H1 (cell line): ENCODE results near the gene SMARCE1. TPM values are rescaled to one million over a fixed set of nuclear protein-coding genes. Genes with fewer than 3 reads are reported as not detected.
"Not testable (repeated sequence)": the region's sequence is repeated elsewhere in the genome, so short reads cannot be mapped to it uniquely, and the experiment has no call there.

Experiments used
- CTCF ChIA-PET: fragments of 300-600 bp; sonication (Branson Sonifier 250); formaldehyde crosslinking; loops from one replicate; lab custom pipeline; 2021; ENCODE audit not compliant: partially characterized antibody; lab: Charles Lee
- POLR2A ChIA-PET: fragments of 300-600 bp; sonication (Branson Sonifier 250); formaldehyde crosslinking; loops from one replicate; lab custom pipeline; 2021; ENCODE audit warnings: inconsistent platforms; ENCODE audit not compliant: partially characterized antibody; lab: Charles Lee
- DNase-seq, 2 experiments: peaks; one replicate each; pipeline versions ENCODE4 v3.0.0 to v3.0.0-alpha.2; 2010 to 2022; ENCODE audit warnings: low spot score in 2 of 2, low read depth in 1 of 2, mixed read lengths in 1 of 2
- FAIRE-seq: peaks from 2 replicates; lab custom pipeline; 2011; peaks lifted over from hg19 to GRCh38; lab: Jason Lieb, UNC
- H2AFZ ChIP-seq: 2 replicates; pipeline ENCODE4 v1.8.1; 2012; ENCODE audit warnings: low read length, inconsistent platforms
- H2AK5ac ChIP-seq: 2 replicates; pipeline ENCODE4 v1.6.1; 2013; ENCODE audit warnings: low read depth, low read length
- H2BK120ac ChIP-seq: replicated peaks from 2 replicates; pipeline ENCODE3; 2013; ENCODE audit warnings: low read depth, low read length, inconsistent platforms
- H2BK12ac ChIP-seq: 2 replicates; pipeline ENCODE4 v1.6.1; 2013; ENCODE audit warnings: low read depth, low read length
- H2BK15ac ChIP-seq: 2 replicates; pipeline ENCODE4 v1.6.1; 2013; ENCODE audit warnings: low read length
- H2BK20ac ChIP-seq: 2 replicates; pipeline ENCODE4 v1.6.1; 2013; ENCODE audit warnings: low read length
- H2BK5ac ChIP-seq: 2 replicates; pipeline ENCODE4 v1.6.1; 2013; ENCODE audit warnings: low read depth, low read length
- H3K14ac ChIP-seq: 2 replicates; pipeline ENCODE4 v1.6.1; 2013; ENCODE audit warnings: inconsistent platforms; ENCODE audit not compliant: insufficient read length
- H3K18ac ChIP-seq: 2 replicates; pipeline ENCODE4 v1.6.1; 2013; ENCODE audit warnings: low read length; ENCODE audit errors: extremely low read depth
- H3K23ac ChIP-seq: 2 replicates; pipeline ENCODE4 v1.6.1; 2013; ENCODE audit warnings: inconsistent platforms; ENCODE audit not compliant: insufficient read length
- H3K23me2 ChIP-seq: 2 replicates; pipeline ENCODE4 v1.6.1; 2013; ENCODE audit warnings: low read depth, low read length
- H3K27ac ChIP-seq: 2 replicates; pipeline ENCODE4 v1.6.1; 2011; ENCODE audit warnings: low read depth, low read length, inconsistent platforms
- H3K27me3 ChIP-seq, 4 experiments: replicated peaks in 1 of 4; 1 replicate in 1 of 4; 2 replicates in 3 of 4; pipeline versions ENCODE4 v1.6.1 to v1.8.1; 2011 to 2013; ENCODE audit warnings: low read length in 3 of 4, mild to moderate bottlenecking in 3 of 4, inconsistent platforms in 2 of 4, mixed read lengths in 2 of 4, moderate library complexity in 1 of 4; ENCODE audit not compliant: control insufficient read depth in 3 of 4, insufficient read depth in 3 of 4; ENCODE audit errors: extremely low read depth in 1 of 4
- H3K36me3 ChIP-seq, 4 experiments: 2 replicates each; pipeline versions ENCODE4 v1.6.1 to v1.8.1; 2011 to 2013; ENCODE audit warnings: mild to moderate bottlenecking in 4 of 4, low read length in 3 of 4, moderate library complexity in 2 of 4, control low read depth in 1 of 4, inconsistent platforms in 1 of 4; ENCODE audit not compliant: insufficient read depth in 4 of 4, control insufficient read depth in 2 of 4
- H3K4ac ChIP-seq: replicated peaks from 2 replicates; pipeline ENCODE3; 2013; ENCODE audit warnings: low read length, low read depth, mixed read lengths, inconsistent platforms; ENCODE audit not compliant: insufficient read length
- H3K4me1 ChIP-seq, 4 experiments: replicated peaks in 1 of 4; 1 replicate in 1 of 4; 2 replicates in 3 of 4; pipeline versions ENCODE4 v1.6.1 to v1.8.1; 2011 to 2013; ENCODE audit warnings: low read length in 3 of 4, inconsistent platforms in 2 of 4, mixed read lengths in 1 of 4; ENCODE audit not compliant: insufficient read depth in 4 of 4, control insufficient read depth in 3 of 4
- H3K4me2 ChIP-seq, 2 experiments: 2 replicates each; pipeline versions ENCODE4 v1.6.1 to v1.8.1; 2011 to 2013; ENCODE audit warnings: low read depth in 2 of 2, low read length in 2 of 2, control low read depth in 1 of 2, inconsistent platforms in 1 of 2, mild to moderate bottlenecking in 1 of 2; ENCODE audit not compliant: insufficient read depth in 1 of 2
- H3K4me3 ChIP-seq, 4 experiments: fragments of 200-600, 300-600 bp in 1 of 4; sonication (generic), shearing (Covaris generic), sonication (Bioruptor Twin) in 1 of 4; 2 replicates each; pipeline versions ENCODE4 v1.5.1 to v1.8.1; 2011 to 2016; ENCODE audit warnings: low read length in 4 of 4, low read depth in 3 of 4, control low read depth in 2 of 4, inconsistent platforms in 2 of 4, mild to moderate bottlenecking in 2 of 4, mixed read lengths in 1 of 4, moderate library complexity in 1 of 4; ENCODE audit not compliant: insufficient read depth in 2 of 4; ENCODE audit errors: extremely low read depth in 1 of 4
- H3K56ac ChIP-seq: replicated peaks from 2 replicates; pipeline ENCODE3; 2013; ENCODE audit warnings: low read depth, mild to moderate bottlenecking, mixed read lengths, low read length, inconsistent platforms; ENCODE audit not compliant: insufficient read length
- H3K79me1 ChIP-seq: 2 replicates; pipeline ENCODE4 v1.6.1; 2013; ENCODE audit warnings: low read depth, low read length, control low read depth
- H3K79me2 ChIP-seq, 2 experiments: 2 replicates each; pipeline versions ENCODE4 v1.6.1 to v1.8.1; 2012 to 2013; ENCODE audit warnings: low read length in 2 of 2, mild to moderate bottlenecking in 2 of 2, inconsistent platforms in 1 of 2; ENCODE audit not compliant: insufficient read depth in 2 of 2, control insufficient read depth in 1 of 2
- H3K9ac ChIP-seq, 4 experiments: replicated peaks in 1 of 4; 1 replicate in 1 of 4; 2 replicates in 3 of 4; pipeline versions ENCODE4 v1.6.1 to v1.8.1; 2011 to 2013; ENCODE audit warnings: low read depth in 3 of 4, low read length in 3 of 4, control low read depth in 2 of 4, mild to moderate bottlenecking in 2 of 4, moderate library complexity in 2 of 4, inconsistent platforms in 1 of 4; ENCODE audit errors: extremely low read depth in 1 of 4
- H3K9me3 ChIP-seq, 2 experiments: 2 replicates each; pipeline versions ENCODE4 v1.6.1 to v1.8.1; 2012 to 2013; ENCODE audit warnings: mild to moderate bottlenecking in 2 of 2, moderate library complexity in 2 of 2, control low read depth in 1 of 2, inconsistent platforms in 1 of 2, low read depth in 1 of 2, low read length in 1 of 2, mixed read lengths in 1 of 2; ENCODE audit not compliant: insufficient read depth in 2 of 2
- H4K20me1 ChIP-seq, 2 experiments: replicated peaks in 1 of 2; 2 replicates each; pipeline versions ENCODE3 to v1.8.1; 2011 to 2013; ENCODE audit warnings: inconsistent platforms in 2 of 2, low read length in 2 of 2, mild to moderate bottlenecking in 1 of 2; ENCODE audit not compliant: insufficient read depth in 2 of 2, control insufficient read depth in 1 of 2
- H4K5ac ChIP-seq: 2 replicates; pipeline ENCODE4 v1.6.1; 2013; ENCODE audit warnings: low read length, low read depth, mixed read lengths, inconsistent platforms; ENCODE audit not compliant: insufficient read length
- H4K8ac ChIP-seq: 2 replicates; pipeline ENCODE4 v1.8.0; 2013; ENCODE audit warnings: mild to moderate bottlenecking, moderate library complexity, low read length, inconsistent platforms; ENCODE audit not compliant: insufficient read depth; ENCODE audit errors: extremely low read depth
- H4K91ac ChIP-seq: replicated peaks from 2 replicates; pipeline ENCODE3; 2013; ENCODE audit warnings: low read length, mixed read lengths, inconsistent platforms; ENCODE audit not compliant: insufficient read length
- GTF2F1 ChIP-seq: IDR thresholded peaks from 2 replicates; pipeline ENCODE4 v1.6.1; 2012; ENCODE audit warnings: low read depth, low read length, improper control_type of control experiment, borderline replicate concordance
- KDM4A ChIP-seq: IDR thresholded peaks from one replicate; pipeline ENCODE4 v1.7.1; 2012; ENCODE audit warnings: low read depth, mild to moderate bottlenecking, moderate library complexity, low read length, inconsistent platforms; ENCODE audit not compliant: severe bottlenecking
- RAD21 ChIP-seq, 2 experiments: IDR thresholded peaks in 1 of 2; conservative IDR thresholded peaks in 1 of 2; 2 replicates each; pipeline ENCODE4 v1.6.1; 2011; ENCODE audit warnings: low read depth in 2 of 2, low read length in 2 of 2, improper control_type of control experiment in 1 of 2, inconsistent platforms in 1 of 2, mild to moderate bottlenecking in 1 of 2, moderate library complexity in 1 of 2
- WGBS, 2 experiments: shearing (Covaris generic) in 1 of 2; methylation state at CpG; one replicate each; pipeline versions ENCODE4 v1.1.6 to v1.1.7; 2013 to 2015; ENCODE audit warnings: low lambda C conversion rate in 2 of 2, mixed read lengths in 2 of 2, inconsistent platforms in 1 of 2, low coverage in 1 of 2, missing lambda C conversion rate in 1 of 2; ENCODE audit not compliant: insufficient replicate concordance in 2 of 2, insufficient coverage in 1 of 2, insufficient read length in 1 of 2; ENCODE audit errors: extremely low coverage in 1 of 2, missing lambda C conversion rate in 1 of 2; 5-methylcytosine and 5-hydroxymethylcytosine counted together
- polyA plus RNA-seq, 7 experiments: library from polyadenylated mRNA; depleted of rRNA in 3 of 7; stranded (reverse) in 5 of 7; unstranded in 2 of 7; fragments of >200 nt in 5 of 7; fragments of 200-250 nt in 2 of 7; gene quantifications; 1 replicate in 5 of 7; 2 replicates in 1 of 7; 4 replicates in 1 of 7; pipeline versions ENCODE4 v1.2.1 to v1.2.3, GENCODE V29; 2011 to 2013; ENCODE audit warnings: missing spikeins in 2 of 7, mixed read lengths in 2 of 7
- total RNA-seq: library from RNA; stranded (reverse); fragmentation: NEBNext Ultra II Directional; extraction: Animal tissue kit (Norgen Biotek cat#: 25700); gene quantifications from 2 replicates; pipeline ENCODE4 v1.2.1, GENCODE V29; 2021
- TF ChIP-seq, protein P1 (sequence below): IDR thresholded peaks from 2 replicates; pipeline ENCODE4 v1.6.1; 2012; ENCODE audit warnings: low read length, inconsistent platforms

SMARCE1 gene
- total and polyA plus RNA-seq, 2 of the 8 experiments (the other 6 are each of a cell fraction or from before 2014, with no cell fraction given), result 30.7 to 131 TPM

DNA sequence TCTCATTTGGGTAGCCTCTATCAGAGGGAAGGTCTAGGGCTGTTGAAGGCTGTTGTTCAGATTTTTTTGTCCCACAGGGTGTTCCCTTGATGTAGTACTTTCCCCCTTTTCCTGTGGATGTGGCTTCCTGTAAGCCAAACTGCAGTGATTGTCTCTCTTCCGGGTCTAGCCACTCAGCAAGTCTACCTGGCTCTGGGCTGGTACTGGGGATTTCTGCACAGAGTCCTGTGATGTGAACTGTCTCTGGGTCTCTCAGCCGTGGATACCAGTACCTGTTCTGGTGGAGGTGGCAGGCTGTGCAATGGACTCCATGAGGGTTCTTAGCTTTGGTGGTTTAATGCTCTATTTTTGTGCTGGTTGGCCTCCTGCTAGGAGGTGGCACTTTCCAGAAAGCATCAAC, 59.1 kb downstream of the SMARCE1 start (continued):
- TF ChIP-seq KDM4A (no peak), GTF2F1 (no peak), RAD21 (IDR thresholded peaks at IDR 0.05 in 1 of 2, conservative IDR thresholded peaks at IDR 0.05 in 1 of 2; ENCODE audit: low read depth in 2 of 2, low read length in 2 of 2) (no peak)
- TF ChIP-seq, protein P1, sequence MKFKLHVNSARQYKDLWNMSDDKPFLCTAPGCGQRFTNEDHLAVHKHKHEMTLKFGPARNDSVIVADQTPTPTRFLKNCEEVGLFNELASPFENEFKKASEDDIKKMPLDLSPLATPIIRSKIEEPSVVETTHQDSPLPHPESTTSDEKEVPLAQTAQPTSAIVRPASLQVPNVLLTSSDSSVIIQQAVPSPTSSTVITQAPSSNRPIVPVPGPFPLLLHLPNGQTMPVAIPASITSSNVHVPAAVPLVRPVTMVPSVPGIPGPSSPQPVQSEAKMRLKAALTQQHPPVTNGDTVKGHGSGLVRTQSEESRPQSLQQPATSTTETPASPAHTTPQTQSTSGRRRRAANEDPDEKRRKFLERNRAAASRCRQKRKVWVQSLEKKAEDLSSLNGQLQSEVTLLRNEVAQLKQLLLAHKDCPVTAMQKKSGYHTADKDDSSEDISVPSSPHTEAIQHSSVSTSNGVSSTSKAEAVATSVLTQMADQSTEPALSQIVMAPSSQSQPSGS, result no peak

DNA sequence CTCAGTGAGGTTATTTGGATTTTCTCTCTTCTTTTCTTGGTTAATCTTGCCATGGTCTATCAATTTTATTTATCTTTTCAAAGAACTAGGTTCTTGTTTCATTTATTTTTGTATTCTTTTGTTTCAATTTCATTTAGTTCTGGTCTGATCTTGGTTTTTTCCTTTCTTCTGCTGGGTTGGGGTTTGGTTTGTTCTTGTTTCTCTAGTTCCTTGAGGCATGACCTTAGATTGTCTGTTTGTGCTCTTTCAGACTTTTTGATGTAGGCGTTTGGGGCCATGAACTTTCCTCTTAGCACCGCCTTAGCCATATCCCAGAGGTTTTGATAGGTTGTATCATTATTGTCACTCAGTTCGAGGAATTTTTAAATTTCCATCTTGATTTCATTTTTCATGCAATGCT, 61.4 kb downstream of the SMARCE1 start:
- H3K4me3 ChIP-seq, H3K27me3 ChIP-seq, H2BK15ac ChIP-seq, H3K4me1 ChIP-seq, H3K4ac ChIP-seq, H2AK5ac ChIP-seq, H3K23ac ChIP-seq, H3K56ac ChIP-seq, H3K23me2 ChIP-seq, H2BK20ac ChIP-seq, H2BK120ac ChIP-seq, H4K20me1 ChIP-seq, H3K36me3 ChIP-seq, H3K4me2 ChIP-seq, H2BK12ac ChIP-seq, DNase-seq, H3K9me3 ChIP-seq, H4K5ac ChIP-seq, H4K91ac ChIP-seq, FAIRE-seq, H3K79me2 ChIP-seq, H4K8ac ChIP-seq, H3K18ac ChIP-seq, H3K79me1 ChIP-seq, H3K27ac ChIP-seq, H3K9ac ChIP-seq, POLR2A ChIA-PET, H2AFZ ChIP-seq, H3K14ac ChIP-seq, H2BK5ac ChIP-seq: not testable (repeated sequence)
- 94% methylated on average over 3 of the region's 3 CpGs; no CpG with 5 or more reads in 1 of the 2 experiments for WGBS, 2 experiments
- CTCF ChIA-PET, result interaction anchor here (0.7 kb wide), 1 partner anchor 11 kb away, joined by 3 read pairs; no protein-coding TSS in a partner anchor
